GM19438 (cell line): ENCODE measurements around the gene TMEM115.
"Not testable (repeated sequence)": the region's sequence is repeated elsewhere in the genome, so short reads cannot be mapped to it uniquely, and the experiment has no call there.

Source experiments
- ATAC-seq: cut with Tn5 transposase; IDR thresholded peaks from one replicate; pipeline ENCODE4 v1.9.1; 2021; ENCODE audit warnings: low read depth; ENCODE audit not compliant: unreplicated experiment

Gene TMEM115

GRCh38 chr3:50319894-50320625 lies 39.3 kb downstream of the TMEM115 start:
- ATAC-seq: no peak

DNA sequence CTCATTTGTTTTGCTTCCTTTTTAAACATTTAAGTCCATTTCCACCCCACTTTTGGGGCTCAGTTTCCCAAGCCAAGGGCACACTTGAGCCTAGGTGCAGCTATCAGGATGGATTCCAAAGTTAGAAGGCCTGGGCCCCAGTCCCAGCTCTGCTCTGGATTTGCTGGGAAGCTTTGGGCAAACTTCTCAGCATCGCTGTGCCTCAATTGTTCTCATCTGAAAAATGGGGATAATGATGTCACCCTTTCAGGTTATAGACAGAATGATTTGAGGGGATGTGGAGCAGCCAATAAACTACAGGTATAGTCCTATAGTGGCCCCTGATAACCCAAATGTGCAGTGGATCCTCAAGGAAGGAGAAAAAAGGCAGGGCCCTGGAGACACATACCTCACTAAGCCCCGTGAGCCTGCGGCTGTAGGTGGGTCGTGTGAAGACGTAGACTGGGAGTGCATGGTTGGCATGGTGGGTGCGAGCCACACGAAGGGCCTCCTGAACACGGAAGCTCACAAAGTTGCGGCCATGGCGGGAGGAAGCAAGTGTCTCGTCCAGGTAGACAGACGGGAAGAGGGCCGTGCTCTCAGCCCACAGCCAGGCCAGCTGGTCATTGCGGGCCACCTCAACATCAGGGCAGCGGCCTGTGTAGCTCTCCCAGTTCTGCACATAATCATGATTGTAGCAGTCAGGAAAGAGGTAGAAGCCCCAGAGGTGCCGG lies 40.0 kb downstream of the TMEM115 start:
- ATAC-seq: no peak

GRCh38 chr3:50318615-50319014 lies 40.7 kb downstream of the TMEM115 start:
- no peak for ATAC-seq

DNA sequence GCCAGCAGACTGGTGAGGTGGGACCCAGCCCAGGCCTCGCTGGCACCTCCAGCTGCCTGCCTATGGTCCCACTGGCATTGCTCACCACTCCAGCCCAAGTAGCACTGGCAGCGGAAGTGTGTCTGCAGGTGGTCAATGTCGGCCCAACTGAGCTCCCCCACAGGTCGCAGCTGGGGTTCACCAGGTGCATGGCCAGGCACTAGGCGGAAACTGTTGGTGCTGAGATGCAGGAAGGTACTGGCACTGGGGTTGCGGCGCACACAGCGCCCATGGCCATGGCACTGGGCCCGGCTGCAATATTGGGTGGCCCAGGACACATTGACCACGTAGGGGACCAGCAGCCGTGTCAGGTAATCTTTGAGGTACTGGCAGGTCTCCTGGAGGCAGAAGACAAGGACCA lies 41.2 kb downstream of the TMEM115 start:
- no peak for ATAC-seq

- no peak for ATAC-seq
Measured at GRCh38 chr3:50317300-50317699, 42.0 kb downstream of the TMEM115 start.

GRCh38 chr3:50316657-50317242 lies 42.6 kb downstream of the TMEM115 start:
- ATAC-seq: no peak

DNA sequence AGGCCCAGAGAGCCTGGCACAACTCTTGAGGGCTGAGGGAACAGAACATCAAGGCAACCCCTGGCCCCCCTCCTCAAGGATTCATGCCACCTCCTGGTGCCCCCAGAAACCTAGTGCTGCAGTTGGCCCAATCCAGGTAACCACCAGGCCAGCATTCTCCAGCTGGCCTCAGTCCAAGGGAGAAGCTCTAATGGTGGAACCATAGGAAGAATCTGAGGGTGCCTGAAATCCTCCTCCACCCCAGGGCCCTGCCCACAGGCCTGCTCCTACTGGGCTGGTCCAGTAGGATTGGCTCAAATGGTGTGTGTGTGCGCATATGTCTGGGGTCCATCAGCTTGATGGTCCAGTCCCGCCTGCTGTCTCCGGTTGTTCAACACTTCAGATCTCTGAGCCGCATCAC lies 44.5 kb downstream of the TMEM115 start:
- ATAC-seq: no peak

- ATAC-seq: no peak
Measured at GRCh38 chr3:50314342-50314741, 45.0 kb downstream of the TMEM115 start.

- ATAC-seq: not testable (repeated sequence)
Measured at GRCh38 chr3:50312041-50312440, 47.3 kb downstream of the TMEM115 start.
